GM13976 (cell line): ENCODE measurements around the gene ARHGAP35.
"Not testable (repeated sequence)": the region's sequence is repeated elsewhere in the genome, so short reads cannot be mapped to it uniquely, and the experiment has no call there.

ENCODE experiments used
- DNase-seq: peaks from one replicate; pipeline ENCODE4 v3.0.0; 2012; ENCODE audit warnings: low spot score
- CTCF ChIP-seq: IDR thresholded peaks from 2 replicates; pipeline ENCODE4 v1.5.1; 2012; ENCODE audit warnings: borderline replicate concordance, mild to moderate bottlenecking; ENCODE audit not compliant: insufficient read depth; ENCODE audit errors: extremely low read depth, missing control alignments, control extremely low read depth
- in situ Hi-C: fragments of 300-500 bp; cut with MboI; formaldehyde crosslinking; loops from one replicate; pipeline ENCODE4 v1.12.0; 2022; ENCODE audit warnings: low sequenced_read_pairs, mixed read lengths, inconsistent platforms; ENCODE audit not compliant: unreplicated experiment

ARHGAP35 gene

GRCh38 chr19:46881092-46881491, 20.3 kb downstream of the ARHGAP35 start:
- no peak for TF ChIP-seq CTCF
- no peak for DNase-seq
- in situ Hi-C loops, result no loop called here

GRCh38 chr19:46882034-46882433, 21.2 kb downstream of the ARHGAP35 start:
- TF ChIP-seq CTCF, result no peak
- in situ Hi-C loops, result no loop called here
- DNase-seq, result no peak

GRCh38 chr19:46882751-46883150, 22.0 kb downstream of the ARHGAP35 start:
- in situ Hi-C loops, DNase-seq: not testable (repeated sequence)

- no peak for TF ChIP-seq CTCF
- in situ Hi-C loops, result no loop called here
- DNase-seq, result no peak
These were observed 24.6 kb downstream of the ARHGAP35 start for GRCh38 chr19:46885411-46885810.

GRCh38 chr19:46886546-46887239, 25.9 kb downstream of the ARHGAP35 start:
- in situ Hi-C loops, result no loop called here
- peak; percentile 45 for DNase-seq
- no peak for TF ChIP-seq CTCF

- in situ Hi-C loops, result no loop called here
- no peak for DNase-seq
- no peak for TF ChIP-seq CTCF
These were observed 26.5 kb downstream of the ARHGAP35 start for GRCh38 chr19:46887240-46887782.

- in situ Hi-C loops, result no loop called here
- TF ChIP-seq CTCF, result no peak
- no peak for DNase-seq
These were observed 29.8 kb downstream of the ARHGAP35 start for GRCh38 chr19:46890423-46891170.
